ENCODE measurements around the gene GATAD2B. TPM values are rescaled to one million over a fixed set of nuclear protein-coding genes. Genes with fewer than 3 reads are reported as not detected.

Gene GATAD2B
- total and polyA plus RNA-seq, 8 donors: 31.5 to 41.5 (median 33.1) TPM

DNA sequence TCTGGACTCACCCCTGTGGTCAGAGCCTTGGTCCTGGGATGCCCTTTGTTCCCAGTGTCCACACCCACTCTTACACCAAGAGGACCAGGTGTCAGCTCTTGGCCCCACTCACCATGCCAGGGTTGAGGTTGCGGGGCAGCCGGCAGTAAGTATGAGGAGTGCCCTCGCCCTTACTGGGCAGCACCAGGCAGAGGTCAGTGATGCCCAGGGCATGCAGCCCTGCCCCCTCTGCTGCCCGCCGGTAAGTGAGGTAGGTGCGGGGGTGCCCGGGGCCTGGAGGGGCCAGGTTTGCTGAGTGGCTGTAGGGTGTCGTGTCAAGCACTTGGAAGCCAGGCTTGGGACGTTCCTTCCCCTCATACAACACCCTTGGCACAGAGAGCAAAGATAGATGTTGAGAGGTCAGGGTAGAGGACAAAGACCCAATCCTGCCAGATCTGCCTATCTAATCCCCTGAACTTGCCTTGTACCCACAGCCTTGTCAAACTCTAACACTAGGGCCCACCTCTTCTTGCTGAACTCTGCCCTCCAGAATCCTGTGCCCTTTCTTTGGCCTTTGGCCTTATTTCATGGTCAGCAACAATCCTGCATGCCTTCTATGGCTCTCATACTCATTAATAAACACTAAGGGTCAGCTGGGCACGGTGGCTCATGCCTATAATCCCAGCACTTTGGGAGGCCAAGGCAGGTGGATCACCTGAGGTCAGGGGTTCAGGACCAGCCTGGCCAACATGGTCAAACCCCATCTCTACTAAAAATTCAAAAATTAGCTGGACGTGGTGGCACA, 20.2 kb upstream of the GATAD2B start:
- ATAC-seq: no peak
- Histone ChIP-seq H3K27ac (no peak overlapping the region), H3K4me3 (no peak overlapping the region), H3K9me3 (no peaks in the 10 kb centered on the region), H3K4me1 (peaks cover 4 to 46% of the 10 kb centered on the region in 2 donors), H3K36me3 (peaks cover 0 to 69% of the 10 kb centered on the region in 2 donors), H3K27me3 (no peaks in the 10 kb centered on the region)
- intact Hi-C loops (cut with DNase I): loop anchor here in 1 of 2 donors (10.0 kb wide), 1 partner anchor 118 kb away; no protein-coding TSS in a partner anchor
- TF ChIP-seq, protein P1, sequence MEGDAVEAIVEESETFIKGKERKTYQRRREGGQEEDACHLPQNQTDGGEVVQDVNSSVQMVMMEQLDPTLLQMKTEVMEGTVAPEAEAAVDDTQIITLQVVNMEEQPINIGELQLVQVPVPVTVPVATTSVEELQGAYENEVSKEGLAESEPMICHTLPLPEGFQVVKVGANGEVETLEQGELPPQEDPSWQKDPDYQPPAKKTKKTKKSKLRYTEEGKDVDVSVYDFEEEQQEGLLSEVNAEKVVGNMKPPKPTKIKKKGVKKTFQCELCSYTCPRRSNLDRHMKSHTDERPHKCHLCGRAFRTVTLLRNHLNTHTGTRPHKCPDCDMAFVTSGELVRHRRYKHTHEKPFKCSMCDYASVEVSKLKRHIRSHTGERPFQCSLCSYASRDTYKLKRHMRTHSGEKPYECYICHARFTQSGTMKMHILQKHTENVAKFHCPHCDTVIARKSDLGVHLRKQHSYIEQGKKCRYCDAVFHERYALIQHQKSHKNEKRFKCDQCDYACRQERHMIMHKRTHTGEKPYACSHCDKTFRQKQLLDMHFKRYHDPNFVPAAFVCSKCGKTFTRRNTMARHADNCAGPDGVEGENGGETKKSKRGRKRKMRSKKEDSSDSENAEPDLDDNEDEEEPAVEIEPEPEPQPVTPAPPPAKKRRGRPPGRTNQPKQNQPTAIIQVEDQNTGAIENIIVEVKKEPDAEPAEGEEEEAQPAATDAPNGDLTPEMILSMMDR (IDR thresholded peaks at IDR 0.05): no peak
- DNase-seq: peak in 1 of 4 donors; percentile 28

DNA sequence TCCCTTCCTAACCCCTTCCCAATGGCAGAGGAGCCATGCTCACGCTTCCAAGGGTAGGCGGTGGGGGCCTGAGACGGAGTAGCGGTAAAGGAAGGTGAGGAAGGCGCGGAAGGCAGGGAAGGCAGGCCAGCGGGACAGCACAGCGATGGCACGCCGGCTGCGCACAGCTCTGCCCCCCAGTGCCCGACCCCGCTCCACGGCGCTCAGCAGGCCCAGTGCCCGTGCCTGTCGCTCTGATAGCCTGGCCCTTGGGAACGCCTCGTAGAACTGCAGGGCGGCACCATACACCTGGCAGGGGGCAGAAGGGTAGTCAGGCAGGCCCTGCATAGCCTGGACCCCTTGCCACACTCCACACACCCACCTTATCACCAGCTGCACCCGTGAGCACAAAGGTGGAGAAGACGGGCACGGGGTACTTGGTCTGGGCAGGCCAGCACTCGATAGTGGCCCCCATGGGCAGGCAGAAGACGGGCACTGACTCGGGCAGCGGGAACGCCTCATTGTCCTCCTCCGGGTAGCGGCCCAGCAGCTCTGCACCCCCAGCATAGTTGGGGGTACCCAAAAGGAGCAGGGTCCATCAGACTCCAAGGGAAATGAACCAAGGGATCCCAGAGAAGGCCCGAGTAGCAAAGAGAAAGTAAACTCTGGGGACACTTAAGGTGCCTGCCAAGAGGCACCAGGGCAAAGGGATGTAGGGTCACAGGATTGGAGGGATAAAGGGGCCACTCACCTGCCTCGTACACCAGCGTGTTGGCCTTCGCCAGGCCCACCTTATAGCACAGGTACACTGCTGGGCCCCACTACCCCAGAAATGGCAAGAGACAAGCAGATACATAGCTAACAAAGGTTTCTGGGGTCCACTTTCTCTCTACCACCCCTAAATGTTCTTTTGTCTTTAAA, 19.3 kb upstream of the GATAD2B start:
- DNase-seq (peak in 1 of 4 donors; percentile 27), ATAC-seq (no peak)
- peaks cover 0 to 69% of the 10 kb centered on the region in 2 donors for H3K36me3 ChIP-seq
- TF ChIP-seq, protein P1 (IDR thresholded peaks at IDR 0.05): no peak
- H3K4me1 ChIP-seq: peaks cover 4 to 41% of the 10 kb centered on the region in 2 donors
- H3K27me3 ChIP-seq: no peaks in the 10 kb centered on the region
- intact Hi-C loops (cut with DNase I): loop anchor here in 1 of 2 donors (10.0 kb wide), 1 partner anchor 117 kb away; no protein-coding TSS in a partner anchor
- no peak overlapping the region for H3K4me3 ChIP-seq
- H3K27ac ChIP-seq: no peak overlapping the region
- no peaks in the 10 kb centered on the region for H3K9me3 ChIP-seq

DNA sequence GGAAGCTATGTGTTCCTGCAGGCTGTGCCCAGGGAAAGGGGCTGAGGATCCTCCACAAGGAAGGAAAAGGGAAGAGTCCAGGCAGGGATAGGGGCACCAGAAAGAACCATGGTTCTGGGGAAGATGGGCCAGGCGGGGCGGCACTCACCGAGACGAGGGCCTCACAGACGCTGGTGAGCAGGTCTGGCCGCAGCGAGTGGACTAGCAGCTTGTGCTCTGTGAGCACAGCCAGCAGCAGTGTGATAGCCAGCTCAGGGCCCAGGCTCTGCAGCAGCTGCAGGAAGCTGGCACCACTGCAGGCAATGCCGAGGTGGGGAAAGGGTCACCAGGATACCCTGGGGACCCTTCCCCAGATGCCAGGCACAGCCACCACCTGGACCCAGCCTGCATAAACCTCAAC, 18.0 kb upstream of the GATAD2B start:
- Histone ChIP-seq H3K27me3 (no peaks in the 10 kb centered on the region), H3K27ac (no peak overlapping the region), H3K4me1 (peaks cover 0 to 34% of the 10 kb centered on the region in 2 donors), H3K9me3 (no peaks in the 10 kb centered on the region), H3K36me3 (peaks cover 0 to 81% of the 10 kb centered on the region in 2 donors), H3K4me3 (no peak overlapping the region)
- intact Hi-C loops (cut with DNase I): loop anchor here in 1 of 2 donors (10.0 kb wide), 1 partner anchor 116 kb away; no protein-coding TSS in a partner anchor
- peak in 1 of 4 donors; percentile 14 for DNase-seq
- TF ChIP-seq, protein P1 (IDR thresholded peaks at IDR 0.05): no peak
- no peak for ATAC-seq

DNA sequence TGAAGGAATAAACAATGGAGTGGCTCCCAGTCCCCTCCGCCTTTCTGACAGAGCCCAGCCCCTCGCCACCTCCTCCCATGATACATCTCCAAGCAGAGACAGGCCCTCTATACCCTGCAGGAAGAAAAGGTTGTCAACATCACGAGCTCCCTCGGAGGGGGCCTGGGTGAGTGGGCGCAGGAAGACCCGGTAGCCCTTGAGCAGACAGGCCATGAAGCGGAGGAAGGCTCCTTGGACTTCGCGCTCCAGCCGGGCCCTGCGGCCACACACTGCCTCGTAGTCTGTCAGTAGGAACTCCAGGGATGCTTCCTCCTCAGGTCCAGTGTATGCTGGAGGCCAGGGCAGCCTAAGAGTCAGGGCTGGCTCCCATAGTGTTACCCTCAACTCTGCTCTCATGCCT, 16.7 kb upstream of the GATAD2B start:
- intact Hi-C loops (cut with DNase I): no loop called here
- Histone ChIP-seq H3K27me3 (no peaks in the 10 kb centered on the region), H3K4me3 (no peak overlapping the region), H3K9me3 (no peaks in the 10 kb centered on the region), H3K4me1 (peaks cover 0 to 26% of the 10 kb centered on the region in 2 donors), H3K27ac (no peak overlapping the region), H3K36me3 (peaks cover 0 to 94% of the 10 kb centered on the region in 2 donors)
- TF ChIP-seq, protein P1 (IDR thresholded peaks at IDR 0.05): no peak
- DNase-seq (peak in 1 of 4 donors; percentile 29), ATAC-seq (no peak)
